ENCODE results near the gene NAV2.

DNA sequence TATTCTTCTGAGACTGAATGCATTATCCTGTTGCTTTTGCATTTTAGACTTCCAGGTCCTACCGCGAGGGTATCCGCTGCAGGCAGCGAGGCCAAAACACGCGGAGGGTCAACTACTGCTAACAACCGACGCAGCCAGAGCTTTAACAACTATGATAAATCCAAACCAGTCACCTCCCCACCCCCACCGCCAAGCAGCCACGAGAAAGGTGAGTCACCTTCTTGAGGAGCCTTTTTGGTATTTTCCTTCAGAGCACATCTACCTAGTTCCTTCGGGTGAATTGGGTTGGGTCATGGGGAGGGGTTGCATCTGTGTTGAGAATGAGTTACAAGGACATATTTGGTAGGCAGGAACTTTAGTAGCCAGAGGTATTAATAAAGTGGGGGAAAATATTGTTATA lies 179.8 kb downstream of the NAV2 start:
- TF ChIP-seq, protein P1, sequence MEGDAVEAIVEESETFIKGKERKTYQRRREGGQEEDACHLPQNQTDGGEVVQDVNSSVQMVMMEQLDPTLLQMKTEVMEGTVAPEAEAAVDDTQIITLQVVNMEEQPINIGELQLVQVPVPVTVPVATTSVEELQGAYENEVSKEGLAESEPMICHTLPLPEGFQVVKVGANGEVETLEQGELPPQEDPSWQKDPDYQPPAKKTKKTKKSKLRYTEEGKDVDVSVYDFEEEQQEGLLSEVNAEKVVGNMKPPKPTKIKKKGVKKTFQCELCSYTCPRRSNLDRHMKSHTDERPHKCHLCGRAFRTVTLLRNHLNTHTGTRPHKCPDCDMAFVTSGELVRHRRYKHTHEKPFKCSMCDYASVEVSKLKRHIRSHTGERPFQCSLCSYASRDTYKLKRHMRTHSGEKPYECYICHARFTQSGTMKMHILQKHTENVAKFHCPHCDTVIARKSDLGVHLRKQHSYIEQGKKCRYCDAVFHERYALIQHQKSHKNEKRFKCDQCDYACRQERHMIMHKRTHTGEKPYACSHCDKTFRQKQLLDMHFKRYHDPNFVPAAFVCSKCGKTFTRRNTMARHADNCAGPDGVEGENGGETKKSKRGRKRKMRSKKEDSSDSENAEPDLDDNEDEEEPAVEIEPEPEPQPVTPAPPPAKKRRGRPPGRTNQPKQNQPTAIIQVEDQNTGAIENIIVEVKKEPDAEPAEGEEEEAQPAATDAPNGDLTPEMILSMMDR (conservative IDR thresholded peaks at IDR 0.05): no peak
- no peak for TF ChIP-seq EZH2 (IDR thresholded peaks at IDR 0.05; ENCODE audit: low read depth)

Data from PC-9 (cell line).